Transverse colon (tissue), 4 donors: ENCODE measurements around the gene TP73.

Experiments
- EP300 ChIP-seq: sonication (generic); formaldehyde crosslinking; IDR thresholded peaks from one replicate; pipeline ENCODE4 v1.6.1; 2017; ENCODE audit warnings: antibody characterized with exemption, low read depth
- POLR2A ChIP-seq: fragments of 450-650 bp; IDR thresholded peaks from one replicate; pipeline ENCODE4 v1.6.1; 2016; ENCODE audit warnings: antibody characterized with exemption, mild to moderate bottlenecking, moderate library complexity
- POLR2AphosphoS5 ChIP-seq, 3 donors: sonication (generic); formaldehyde crosslinking; IDR thresholded peaks; one replicate each; pipeline ENCODE4 v1.6.1; 2016; ENCODE audit warnings: antibody characterized with exemption in 3 of 3
- TF ChIP-seq, protein P1 (sequence below), 5 experiments: fragments of 200-600 bp in 3 of 5; fragments of 450-650 bp in 2 of 5; sonication (generic) in 3 of 5; IDR thresholded peaks; 1 replicate in 2 of 5; 2 replicates in 3 of 5; pipeline ENCODE4 v1.5.1; 2016 to 2017; ENCODE audit warnings: antibody characterized with exemption in 5 of 5, inconsistent platforms in 3 of 5, mild to moderate bottlenecking in 2 of 5, moderate library complexity in 1 of 5

DNA sequence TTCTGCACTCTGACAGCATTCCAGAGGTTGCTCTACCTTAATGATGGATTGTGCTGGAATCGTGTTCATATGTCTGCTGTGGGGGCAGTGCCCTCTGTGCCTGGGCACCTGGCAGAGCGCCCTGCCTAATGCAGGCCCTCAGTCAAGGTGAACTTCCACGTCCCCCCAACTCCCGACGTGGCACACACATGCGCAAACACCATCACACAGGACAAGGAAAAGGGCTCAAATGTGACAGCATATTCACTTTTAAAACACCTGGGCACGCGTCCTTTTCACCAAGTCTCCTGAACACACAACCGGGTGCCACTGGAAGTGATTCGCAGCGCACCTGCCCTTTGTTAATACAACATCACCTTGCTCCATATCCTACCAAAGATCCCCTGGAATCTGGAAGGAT, 15.8 kb upstream of the TP73 start:
- TF ChIP-seq, protein P1, sequence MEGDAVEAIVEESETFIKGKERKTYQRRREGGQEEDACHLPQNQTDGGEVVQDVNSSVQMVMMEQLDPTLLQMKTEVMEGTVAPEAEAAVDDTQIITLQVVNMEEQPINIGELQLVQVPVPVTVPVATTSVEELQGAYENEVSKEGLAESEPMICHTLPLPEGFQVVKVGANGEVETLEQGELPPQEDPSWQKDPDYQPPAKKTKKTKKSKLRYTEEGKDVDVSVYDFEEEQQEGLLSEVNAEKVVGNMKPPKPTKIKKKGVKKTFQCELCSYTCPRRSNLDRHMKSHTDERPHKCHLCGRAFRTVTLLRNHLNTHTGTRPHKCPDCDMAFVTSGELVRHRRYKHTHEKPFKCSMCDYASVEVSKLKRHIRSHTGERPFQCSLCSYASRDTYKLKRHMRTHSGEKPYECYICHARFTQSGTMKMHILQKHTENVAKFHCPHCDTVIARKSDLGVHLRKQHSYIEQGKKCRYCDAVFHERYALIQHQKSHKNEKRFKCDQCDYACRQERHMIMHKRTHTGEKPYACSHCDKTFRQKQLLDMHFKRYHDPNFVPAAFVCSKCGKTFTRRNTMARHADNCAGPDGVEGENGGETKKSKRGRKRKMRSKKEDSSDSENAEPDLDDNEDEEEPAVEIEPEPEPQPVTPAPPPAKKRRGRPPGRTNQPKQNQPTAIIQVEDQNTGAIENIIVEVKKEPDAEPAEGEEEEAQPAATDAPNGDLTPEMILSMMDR (IDR thresholded peaks at IDR 0.05), result no peak
- no peak for TF ChIP-seq POLR2A
- no peak for TF ChIP-seq EP300
- no peak for TF ChIP-seq POLR2AphosphoS5 (IDR thresholded peaks at IDR 0.05)
